GM21447 (cell line): ENCODE measurements around the gene CABP7.

Experiments
- ATAC-seq: cut with Tn5 transposase; IDR thresholded peaks from one replicate; pipeline ENCODE4 v1.9.1; 2021; ENCODE audit not compliant: unreplicated experiment

CABP7 gene

GRCh38 chr22:29719899-29720645 is at the start of gene CABP7:
Gene CABP7, plus strand, starts transcription at chr22:29720003. Its CDS starts 422 bp downstream, at chr22:29720425.
- no peak for ATAC-seq

- ATAC-seq: no peak
These were observed 49.2 kb upstream of the CABP7 start for GRCh38 chr22:29670626-29671025.

GRCh38 chr22:29673361-29674066 is 46.3 kb upstream of the CABP7 start:
- ATAC-seq: no peak

GRCh38 chr22:29674121-29674520 is 45.7 kb upstream of the CABP7 start:
- no peak for ATAC-seq

DNA sequence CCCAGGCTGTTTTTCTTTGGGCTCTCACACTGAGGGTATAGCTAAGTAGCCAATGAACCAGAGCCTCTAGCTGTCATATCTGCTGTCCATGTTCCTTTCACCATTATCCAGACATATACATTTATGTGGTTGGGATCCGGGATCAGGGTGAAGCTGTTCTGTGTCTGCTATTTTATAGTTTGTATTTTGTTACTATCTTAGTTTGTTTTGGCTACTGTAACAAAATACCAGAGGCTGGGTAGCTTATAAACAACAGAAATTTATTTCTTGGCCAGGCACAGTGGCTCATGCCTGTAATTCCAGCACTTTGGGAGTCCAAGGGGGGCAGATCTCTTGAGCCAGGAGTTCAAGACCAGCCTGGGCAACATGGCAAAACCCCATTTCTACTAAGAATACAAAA is 40.5 kb upstream of the CABP7 start:
- no peak for ATAC-seq

DNA sequence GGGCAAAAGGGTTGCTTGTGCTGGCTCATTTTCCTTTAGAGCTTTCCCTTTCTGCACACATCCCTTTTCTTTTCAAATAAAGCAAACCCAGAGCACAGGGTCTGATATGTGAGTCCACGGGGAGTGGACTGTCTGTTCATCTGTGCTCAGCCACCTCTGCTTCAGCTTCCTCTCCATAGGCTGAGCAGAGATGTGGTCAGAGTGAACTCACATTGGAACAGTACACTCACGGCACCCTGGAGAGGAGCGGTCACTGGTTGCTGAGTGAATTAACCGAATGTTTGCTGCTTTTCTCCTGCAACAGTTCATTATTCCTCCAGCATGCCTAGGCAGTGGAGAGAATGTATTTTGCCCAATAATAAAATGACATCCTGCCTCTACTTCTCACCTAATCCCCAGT is 36.3 kb upstream of the CABP7 start:
- ATAC-seq: no peak

DNA sequence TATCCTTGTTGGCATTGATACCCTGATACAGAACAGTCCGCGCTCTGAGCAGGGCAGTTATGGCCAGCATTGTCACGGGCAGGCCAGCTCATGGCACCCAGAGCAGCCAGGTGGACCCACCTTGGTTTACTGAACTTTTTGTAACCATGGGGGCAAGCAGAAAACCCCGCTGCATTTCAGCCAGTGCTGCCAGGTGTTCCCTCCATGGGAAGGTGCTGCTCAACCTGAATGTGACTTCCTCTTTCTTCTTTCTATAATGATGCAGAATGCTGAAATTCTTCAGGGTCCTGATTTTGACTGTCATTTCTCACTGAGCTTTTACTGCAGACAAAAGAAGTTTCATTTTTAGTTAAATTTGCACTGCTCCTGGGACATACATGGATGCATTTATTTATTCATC is 35.6 kb upstream of the CABP7 start:
- ATAC-seq: no peak

DNA sequence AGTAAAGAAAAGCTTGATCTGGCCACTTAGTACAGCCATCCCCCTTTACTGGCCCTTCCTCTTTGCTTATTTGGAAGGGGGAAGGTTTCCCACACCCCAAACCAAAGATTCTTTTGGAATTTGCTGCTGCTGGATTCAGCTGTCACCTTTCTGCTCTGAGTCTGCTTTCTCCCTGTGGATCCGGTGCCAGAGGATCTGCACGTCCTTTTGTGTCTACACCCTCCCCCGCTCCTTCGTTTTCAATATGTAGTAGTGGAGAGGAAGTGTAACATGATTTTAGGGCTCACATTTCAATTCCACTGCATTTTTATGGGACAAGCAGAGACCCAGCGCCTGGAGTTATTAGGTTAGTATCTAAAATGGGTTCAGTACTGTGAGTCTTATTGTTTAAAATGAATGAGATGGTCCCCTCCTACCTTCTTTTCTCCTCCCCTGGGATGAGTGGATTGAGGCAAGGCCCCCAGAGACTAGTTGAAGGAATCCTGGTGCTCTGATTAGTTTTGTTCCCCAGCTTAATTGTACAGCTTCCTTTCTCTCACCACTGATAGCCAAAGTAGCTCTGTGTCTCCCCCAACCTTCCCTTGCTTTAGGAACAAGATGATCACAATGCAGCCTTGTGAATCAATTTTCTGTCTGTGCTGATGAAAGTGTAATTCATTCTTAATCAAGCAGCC is 30.5 kb upstream of the CABP7 start:
- no peak for ATAC-seq

- no peak for ATAC-seq
These were observed 30.0 kb upstream of the CABP7 start for GRCh38 chr22:29689880-29690213.

DNA sequence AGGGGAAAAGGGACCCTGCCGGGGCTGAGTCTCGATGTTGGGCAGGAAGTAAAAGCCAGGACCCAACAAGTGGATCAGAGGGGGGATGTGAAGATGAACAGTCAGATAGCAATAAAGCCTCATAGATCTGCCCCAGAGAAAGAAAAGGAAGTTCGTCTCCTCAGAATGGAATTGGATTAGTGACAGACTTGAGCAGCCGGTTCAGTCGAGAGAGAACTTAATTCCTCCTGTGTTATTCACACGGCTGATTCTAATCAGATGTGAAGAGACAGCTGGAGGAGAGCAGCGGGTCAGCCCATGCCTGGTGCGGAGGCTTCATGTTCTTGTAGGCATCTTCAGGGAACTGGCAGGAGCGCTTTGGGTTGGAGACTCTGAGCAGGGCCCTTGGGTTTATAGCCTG is 29.3 kb upstream of the CABP7 start:
- no peak for ATAC-seq

- no peak for ATAC-seq
These were observed 28.0 kb upstream of the CABP7 start for GRCh38 chr22:29691636-29692326.

DNA sequence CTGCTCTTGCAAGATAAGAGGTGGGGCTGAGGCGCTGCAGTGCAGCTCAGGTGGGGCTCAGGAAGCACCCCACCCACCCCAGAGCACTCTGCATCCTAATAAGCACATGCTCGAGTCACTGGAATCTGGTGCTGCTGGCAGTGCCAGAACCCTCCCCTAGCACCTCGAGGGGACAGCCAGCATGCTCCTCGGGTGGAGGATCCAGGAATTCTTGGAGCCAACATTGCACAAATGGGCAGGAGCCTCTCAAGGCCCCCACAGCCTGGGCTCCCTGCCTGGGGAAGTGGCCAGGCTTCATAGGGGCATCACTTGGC is 27.5 kb upstream of the CABP7 start:
- no peak for ATAC-seq

DNA sequence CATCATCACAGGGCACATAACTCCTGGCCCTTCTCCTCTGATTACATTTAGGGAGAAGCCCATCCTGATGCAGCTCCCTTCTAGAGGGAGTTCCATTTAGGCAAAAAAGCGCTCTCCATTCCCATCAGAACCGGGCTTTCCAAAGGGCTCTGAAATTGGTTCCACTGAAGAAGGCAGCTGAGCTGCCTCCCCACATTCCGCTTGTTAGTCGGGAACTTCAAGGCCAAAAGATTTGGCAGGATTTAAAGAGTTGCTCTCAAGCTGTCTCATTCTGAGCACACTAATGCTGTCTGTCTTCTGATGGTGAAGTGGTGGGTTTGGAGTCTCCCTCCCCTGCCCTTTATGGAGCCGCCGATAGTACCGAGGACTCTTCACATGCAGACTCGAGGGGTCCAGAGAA is 26.6 kb upstream of the CABP7 start:
- ATAC-seq: no peak

DNA sequence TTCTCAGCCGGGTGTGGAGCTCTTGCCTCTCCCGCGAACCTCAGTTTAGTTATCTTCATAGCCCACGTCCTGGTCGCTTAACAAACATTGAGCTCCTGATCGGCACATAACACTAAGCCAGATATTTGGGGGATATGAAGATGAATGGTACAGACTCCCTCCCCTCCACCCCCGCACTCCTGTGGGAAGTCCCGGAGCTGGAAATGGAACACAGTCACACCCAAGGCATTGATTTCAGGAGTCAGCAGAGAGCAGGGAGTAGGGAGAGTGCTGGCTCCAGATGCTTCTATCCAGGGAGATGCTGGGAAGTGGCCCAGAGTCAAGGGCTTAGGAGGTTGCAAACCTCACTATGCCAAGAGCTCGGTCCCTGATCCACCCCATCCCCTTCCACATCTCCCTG is 26.1 kb upstream of the CABP7 start:
- ATAC-seq: no peak

DNA sequence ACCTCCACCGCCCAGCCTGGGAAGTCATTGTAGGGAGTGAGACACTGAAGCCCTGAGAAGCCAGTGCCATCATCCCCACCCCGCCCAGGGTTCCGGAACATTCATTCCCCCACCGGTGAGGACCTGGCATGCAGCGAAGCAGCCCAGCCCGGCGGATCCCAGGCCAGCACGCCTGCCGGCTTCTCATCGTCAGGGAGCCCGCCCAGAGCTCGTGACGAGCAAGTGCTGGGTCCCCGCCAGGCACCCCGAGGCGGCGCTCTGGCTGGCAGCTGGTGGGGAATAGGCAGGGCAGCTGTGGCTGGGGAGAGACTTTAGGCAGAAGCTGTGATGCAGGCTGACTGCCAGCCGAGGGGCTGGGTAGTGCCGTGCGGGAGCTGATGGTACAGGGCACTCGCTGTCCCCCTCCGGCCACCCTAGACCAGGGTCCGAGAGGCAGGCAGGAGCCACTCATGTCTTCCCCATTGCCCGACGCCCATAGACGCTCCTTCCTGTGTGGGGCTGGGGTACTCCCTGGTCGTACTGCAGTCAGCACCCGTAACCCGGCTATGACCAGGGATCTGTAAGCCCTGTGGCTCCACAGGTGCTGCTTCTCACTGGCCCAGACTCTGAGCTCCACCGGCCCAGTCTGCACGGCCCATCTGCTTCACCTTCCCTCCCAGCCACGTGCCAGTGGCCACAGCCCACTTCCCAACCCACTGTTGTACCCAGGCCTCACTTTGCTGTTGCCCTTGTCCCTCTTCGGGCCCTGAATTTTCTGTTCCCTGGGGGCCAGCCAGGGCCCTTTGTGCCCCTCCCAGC is 24.5 kb upstream of the CABP7 start:
- ATAC-seq: no peak

GRCh38 chr22:29697853-29698598 is 21.8 kb upstream of the CABP7 start:
- ATAC-seq: no peak

DNA sequence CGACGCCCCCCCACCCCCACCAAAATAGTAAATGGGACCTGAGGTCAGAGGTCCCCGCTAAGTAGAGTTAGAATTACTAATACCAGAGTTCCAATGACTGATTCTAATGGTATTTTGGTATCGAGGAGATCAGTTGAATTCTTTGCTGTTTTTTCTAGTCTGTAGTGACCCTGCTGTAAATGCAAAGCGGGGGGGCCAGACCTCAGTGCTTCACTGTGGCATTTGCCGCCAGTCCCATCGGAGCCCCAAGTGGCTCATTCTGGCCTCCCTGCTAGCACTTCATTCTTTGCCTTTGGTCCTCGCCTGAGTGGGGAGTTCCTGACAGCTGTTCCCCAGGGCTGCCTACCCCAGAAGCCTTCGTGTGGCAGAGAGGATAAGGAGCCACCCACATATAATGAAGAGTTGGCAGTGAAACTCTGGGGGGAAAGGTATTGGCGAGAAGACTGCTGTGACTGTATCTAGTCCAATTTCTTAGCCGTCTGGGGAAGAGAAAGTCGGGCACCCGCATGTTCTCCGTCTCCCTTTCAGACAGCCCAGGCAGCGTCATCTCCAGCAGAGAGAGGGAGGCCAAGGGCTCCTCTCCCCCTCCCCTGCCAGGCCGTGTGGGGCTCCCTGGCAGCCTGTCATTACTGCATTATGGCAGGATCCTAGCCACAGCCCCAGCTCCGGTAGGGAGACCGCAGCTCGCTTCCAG is 19.4 kb upstream of the CABP7 start:
- no peak for ATAC-seq

GRCh38 chr22:29700900-29701154 is 19.0 kb upstream of the CABP7 start:
- no peak for ATAC-seq

- no peak for ATAC-seq
These were observed 18.4 kb upstream of the CABP7 start for GRCh38 chr22:29701155-29701999.
